HG03439 (cell line): ENCODE data around the gene UGT1A8.
"Not testable (repeated sequence)": the region's sequence is repeated elsewhere in the genome, so short reads cannot be mapped to it uniquely, and the experiment has no call there.

ENCODE experiments used
- ATAC-seq: cut with Tn5 transposase; IDR thresholded peaks from one replicate; pipeline ENCODE4 v1.9.1; 2021; ENCODE audit warnings: mild to moderate bottlenecking, moderate library complexity; ENCODE audit not compliant: unreplicated experiment

Gene UGT1A8

DNA sequence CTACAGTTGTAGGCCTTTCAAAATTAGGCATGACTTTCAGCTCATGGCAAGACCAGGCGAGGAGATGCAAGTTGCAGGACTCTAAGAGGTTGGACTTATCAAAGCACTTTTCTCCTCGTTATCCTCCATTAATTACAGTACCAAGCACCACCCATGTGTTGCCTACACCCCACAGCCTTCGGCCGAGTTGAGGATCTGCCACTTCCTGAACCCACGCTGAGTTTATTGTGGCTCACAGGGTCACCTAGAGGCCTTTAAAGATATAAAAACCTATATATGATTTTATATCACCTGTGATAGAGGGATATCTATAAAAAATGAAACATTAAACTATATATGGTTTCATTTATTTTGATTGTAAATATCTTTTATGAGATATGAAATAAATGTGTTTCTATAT is 21.4 kb downstream of the UGT1A8 start:
- no peak for ATAC-seq

DNA sequence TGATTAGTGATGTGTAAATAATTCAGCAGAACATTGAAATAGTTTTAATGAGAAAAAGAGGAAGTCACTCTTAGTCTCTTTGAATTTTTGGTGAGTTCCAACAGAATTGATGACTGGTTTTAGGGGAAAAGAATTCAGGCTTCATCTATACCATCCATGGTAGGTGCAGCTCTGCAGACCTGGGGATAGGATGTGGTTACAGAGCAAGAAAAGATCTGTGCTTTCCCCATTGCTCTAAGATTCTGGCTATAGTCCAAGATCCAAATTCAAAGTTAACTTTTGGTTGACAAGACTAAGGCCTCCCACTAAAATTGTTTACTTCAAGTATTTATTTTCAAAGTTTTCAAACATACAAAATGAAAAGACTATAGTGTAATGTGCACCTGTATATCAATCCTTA is 22.4 kb downstream of the UGT1A8 start:
- ATAC-seq, result no peak

DNA sequence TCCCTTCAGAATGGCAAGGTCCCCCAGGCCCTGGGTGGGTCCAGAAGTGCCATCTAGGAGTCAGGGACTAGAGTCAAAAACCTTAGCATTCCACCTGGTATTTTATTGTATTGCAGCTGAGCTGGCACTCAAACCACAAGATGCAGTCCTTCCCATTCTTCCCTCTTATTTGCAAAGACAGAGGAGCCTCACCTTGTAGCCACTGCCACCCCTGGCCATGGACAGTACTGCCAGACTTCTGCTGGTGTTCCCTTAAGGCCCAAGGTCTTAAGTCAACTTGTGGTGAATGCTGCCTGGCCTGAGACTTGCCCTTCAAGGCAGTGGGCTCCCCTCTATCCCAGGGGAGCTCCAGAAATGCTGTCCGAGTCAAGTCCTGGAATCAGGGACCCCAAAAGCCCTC is 25.7 kb downstream of the UGT1A8 start:
- ATAC-seq, result no peak

DNA sequence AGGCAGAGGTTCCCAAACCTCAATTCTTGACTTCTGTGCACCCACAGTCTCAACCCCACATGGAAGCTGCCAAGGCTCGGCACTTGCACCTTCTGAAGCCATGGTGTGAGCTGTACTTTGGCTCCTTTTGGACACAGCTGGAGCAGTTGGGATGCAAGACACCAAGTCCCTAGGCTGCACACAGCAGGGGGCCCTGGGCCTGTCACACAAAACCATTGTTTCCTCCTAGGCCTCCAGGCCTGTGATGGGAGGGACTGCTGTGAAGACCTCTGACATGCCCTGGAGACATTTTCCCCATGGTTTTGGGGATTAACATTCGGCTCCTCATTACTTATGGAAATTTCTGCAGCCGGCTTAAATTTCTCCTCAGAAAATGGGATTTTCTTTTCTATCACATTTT is 28.6 kb downstream of the UGT1A8 start:
- not testable (repeated sequence) for ATAC-seq

GRCh38 chr2:233650981-233651380 is 33.5 kb downstream of the UGT1A8 start:
- ATAC-seq, result no peak

- ATAC-seq, result no peak
Measured at GRCh38 chr2:233651430-233651829, 34.0 kb downstream of the UGT1A8 start.

- ATAC-seq, result no peak
Measured at GRCh38 chr2:233654501-233654900, 37.1 kb downstream of the UGT1A8 start.

DNA sequence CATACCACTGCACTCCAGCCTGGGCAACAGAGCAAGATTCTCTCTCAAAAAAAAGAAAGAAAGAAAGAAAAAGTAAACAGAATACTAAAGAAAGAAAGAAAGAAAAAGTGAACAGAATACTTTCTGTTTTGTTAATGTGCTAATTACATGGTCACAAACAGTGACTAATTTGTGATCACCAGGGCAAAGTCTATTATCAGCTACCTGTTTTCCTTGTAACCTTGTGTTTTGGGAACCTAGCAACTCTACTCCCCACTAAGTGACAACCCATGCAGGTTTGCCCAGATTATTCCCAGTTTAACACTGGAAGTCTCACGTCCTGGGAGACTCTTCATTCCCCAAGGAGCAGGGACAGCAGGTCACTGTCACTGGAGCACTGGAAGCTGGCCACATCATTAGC is 37.6 kb downstream of the UGT1A8 start:
- no peak for ATAC-seq

GRCh38 chr2:233655943-233656342 is 38.5 kb downstream of the UGT1A8 start:
- ATAC-seq, result not testable (repeated sequence)

DNA sequence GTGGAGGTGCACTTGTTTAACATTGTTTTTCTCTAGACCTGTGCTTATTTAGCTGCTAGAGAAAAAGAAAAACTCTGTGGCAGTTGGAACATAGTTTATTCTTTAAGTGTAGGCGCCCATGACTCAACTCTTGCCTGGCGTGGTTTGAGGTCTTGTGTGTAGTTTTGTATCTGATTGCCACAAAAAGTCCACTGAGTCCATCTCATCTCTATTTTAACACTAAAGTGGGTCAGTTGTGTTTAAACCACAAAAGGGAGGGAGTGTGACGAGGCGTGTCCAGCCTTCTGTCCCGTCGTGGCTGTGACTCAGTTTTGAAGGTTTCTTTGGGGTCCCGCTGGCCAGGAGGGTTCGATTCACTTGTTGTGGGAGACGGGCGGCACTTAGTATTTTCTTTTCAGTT is 39.0 kb downstream of the UGT1A8 start:
- ATAC-seq, result no peak

DNA sequence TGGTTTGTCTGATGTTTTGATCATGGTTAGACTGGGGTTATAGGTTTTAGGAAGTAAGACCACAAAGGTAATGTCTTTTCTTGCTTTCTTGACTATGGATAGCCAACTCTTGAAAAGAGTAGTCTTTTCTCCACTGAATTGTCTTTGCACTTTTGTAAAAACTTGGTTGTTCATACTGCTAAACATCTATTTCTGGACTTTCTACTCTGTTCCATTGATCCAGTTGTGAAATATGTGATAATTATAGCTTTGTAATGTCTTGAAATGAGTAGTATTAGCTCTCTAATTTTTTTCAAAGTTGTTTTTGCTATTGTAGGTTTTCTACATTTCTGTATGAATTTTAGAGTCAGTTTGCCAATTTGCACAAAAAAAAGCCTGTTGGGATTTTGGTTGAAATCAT is 41.2 kb downstream of the UGT1A8 start:
- no peak for ATAC-seq

- ATAC-seq, result no peak
Measured at GRCh38 chr2:233663911-233664310, 46.5 kb downstream of the UGT1A8 start.

- ATAC-seq, result no peak
Measured at GRCh38 chr2:233668605-233669260, 51.3 kb downstream of the UGT1A8 start.

- no peak for ATAC-seq
Measured at GRCh38 chr2:233671290-233672161, 54.1 kb downstream of the UGT1A8 start, which contains the start of gene UGT1A9. TSS of gene UGT1A9 (plus strand) at chr2:233671898. CDS start at chr2:233671935, 37 bp downstream.

- ATAC-seq, result no peak
Measured at GRCh38 chr2:233672886-233673285, 55.5 kb downstream of the UGT1A8 start.

DNA sequence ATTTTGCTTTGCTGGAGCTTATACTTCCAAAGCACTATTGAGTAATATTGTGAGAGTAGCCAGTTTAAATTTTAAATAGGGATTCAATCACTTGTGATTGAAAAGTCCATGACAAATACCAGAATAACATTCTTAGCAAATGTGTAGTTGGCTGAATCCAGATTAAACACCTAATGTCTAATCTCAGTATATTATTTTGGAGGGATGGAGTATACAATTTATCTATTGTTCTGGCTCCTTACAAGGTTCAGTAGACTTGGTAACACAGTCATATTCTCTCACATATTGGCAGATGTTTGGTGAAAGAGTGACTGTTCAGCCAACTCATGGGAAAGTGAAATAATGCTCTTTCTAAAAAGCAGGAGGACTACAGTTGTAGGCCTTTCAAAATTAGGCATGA is 56.5 kb downstream of the UGT1A8 start:
- ATAC-seq, result no peak

DNA sequence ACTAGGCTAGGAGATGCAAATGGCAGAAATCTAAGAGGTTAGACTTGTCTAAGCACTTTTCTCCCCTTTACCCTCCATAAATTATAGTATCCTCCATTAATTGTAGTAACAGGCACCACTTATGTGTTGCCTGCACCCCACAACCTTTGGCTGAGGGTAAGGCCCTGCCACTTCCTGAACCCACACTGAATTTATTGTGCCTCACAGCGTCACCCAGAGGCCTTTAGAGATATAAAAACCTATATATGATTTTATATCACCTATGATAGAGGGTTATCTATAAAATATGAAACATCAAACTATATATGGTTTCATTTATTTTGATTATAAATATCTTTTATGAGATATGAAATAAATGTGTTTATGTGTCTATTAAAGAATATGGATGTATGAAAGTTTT is 56.9 kb downstream of the UGT1A8 start:
- ATAC-seq, result no peak

DNA sequence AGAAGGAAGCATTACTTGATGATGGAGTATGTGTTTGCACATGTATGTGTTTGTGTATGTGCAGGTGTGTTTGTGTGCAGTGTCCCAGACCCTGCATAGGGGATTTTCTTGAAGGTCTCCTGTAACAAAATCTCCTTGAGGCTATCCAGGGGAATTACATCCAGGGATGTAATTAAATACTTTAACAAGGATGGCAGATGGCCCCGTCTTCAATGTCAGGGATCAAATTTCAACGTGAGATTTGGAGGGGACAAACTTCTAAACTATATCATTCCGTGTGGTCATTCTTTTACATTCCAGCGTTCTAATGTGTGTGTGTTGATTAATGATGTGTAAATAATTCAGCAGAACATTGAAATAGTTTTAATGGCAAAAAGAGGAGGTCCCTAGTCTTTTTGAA is 57.6 kb downstream of the UGT1A8 start:
- no peak for ATAC-seq

- no peak for ATAC-seq
Measured at GRCh38 chr2:233676046-233676445, 58.6 kb downstream of the UGT1A8 start.

DNA sequence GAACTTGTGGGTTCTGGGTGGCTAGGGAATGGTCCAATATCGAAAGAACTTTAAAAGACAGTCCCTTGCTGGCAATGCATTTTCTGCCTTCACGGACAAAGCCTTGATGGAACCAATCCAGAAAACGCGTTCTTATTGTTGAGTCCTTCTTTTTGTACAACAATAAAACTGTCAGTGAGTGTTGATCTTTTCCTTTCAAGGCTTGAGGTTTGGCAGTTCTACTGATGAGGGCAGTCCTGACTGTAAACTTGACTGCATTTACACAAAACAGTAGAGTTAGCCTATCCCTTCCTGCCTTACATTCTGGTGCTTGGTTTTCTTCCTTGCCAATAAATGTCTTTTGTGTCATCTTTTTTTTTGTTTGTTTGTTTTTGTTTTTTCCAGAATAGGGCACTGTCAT is 61.8 kb downstream of the UGT1A8 start:
- ATAC-seq, result no peak

DNA sequence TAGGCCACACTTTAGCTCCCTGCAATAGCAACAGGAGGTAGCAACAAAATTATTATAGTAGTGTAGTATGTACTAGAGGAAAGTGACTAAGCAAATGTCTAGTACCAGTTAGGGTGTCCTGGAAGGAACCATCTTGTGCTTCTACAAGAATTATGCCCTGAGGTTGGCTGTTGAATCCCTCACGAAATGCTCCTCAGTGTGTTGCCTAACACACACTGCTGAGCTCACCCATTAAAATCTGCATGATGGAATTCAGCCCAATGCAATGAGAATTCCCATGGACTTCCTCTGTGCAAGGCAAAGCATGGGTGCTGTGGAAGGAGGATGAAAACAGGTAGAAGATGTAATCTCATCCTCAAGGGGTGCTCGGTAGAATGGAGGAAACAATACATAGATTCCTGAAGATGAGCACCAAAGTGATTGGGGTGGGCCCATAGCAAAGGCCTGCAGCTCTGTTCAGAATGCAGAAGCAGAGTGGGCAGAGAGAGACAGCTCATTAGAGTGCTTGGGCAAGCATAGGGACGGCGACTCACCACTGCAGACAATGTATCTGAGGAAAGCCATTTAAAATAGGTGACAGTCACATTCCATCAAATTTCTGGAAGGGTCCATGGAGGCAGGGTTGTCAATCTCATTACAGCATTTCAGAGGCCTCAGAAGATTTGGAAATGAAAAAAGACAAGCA is 63.1 kb downstream of the UGT1A8 start:
- ATAC-seq, result no peak
